ENCODE measurements around the gene WDR86.

Gene WDR86

DNA sequence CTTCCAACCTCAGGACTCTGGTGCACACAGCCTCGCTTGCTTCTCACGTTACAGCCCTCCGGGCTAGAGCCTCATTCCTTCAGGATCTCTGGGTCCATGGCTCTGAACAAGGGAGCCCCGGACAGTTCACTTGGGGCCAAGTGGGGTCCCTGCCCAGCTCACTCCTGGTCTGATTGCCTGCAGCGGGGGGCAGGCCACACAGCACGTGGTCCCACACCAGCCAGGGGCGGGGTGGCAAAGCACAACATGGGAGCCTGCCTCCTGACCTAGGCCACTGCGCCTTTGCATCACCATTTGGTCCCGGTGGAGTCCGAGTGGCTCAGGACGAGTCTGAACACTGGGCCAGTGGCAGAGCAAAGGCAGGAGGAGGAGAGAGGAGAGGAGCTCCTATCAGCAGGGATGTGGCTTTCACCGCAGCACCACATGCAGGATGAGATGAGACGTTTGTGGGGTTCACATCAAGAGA lies 43.5 kb upstream of the WDR86 start:
- no peak overlapping the region for H3K27ac ChIP-seq
- no peak for TF ChIP-seq ZFX (IDR thresholded peaks at IDR 0.05)
- TF ChIP-seq, protein P1, sequence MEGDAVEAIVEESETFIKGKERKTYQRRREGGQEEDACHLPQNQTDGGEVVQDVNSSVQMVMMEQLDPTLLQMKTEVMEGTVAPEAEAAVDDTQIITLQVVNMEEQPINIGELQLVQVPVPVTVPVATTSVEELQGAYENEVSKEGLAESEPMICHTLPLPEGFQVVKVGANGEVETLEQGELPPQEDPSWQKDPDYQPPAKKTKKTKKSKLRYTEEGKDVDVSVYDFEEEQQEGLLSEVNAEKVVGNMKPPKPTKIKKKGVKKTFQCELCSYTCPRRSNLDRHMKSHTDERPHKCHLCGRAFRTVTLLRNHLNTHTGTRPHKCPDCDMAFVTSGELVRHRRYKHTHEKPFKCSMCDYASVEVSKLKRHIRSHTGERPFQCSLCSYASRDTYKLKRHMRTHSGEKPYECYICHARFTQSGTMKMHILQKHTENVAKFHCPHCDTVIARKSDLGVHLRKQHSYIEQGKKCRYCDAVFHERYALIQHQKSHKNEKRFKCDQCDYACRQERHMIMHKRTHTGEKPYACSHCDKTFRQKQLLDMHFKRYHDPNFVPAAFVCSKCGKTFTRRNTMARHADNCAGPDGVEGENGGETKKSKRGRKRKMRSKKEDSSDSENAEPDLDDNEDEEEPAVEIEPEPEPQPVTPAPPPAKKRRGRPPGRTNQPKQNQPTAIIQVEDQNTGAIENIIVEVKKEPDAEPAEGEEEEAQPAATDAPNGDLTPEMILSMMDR (conservative IDR thresholded peaks at IDR 0.05) = no peak

DNA sequence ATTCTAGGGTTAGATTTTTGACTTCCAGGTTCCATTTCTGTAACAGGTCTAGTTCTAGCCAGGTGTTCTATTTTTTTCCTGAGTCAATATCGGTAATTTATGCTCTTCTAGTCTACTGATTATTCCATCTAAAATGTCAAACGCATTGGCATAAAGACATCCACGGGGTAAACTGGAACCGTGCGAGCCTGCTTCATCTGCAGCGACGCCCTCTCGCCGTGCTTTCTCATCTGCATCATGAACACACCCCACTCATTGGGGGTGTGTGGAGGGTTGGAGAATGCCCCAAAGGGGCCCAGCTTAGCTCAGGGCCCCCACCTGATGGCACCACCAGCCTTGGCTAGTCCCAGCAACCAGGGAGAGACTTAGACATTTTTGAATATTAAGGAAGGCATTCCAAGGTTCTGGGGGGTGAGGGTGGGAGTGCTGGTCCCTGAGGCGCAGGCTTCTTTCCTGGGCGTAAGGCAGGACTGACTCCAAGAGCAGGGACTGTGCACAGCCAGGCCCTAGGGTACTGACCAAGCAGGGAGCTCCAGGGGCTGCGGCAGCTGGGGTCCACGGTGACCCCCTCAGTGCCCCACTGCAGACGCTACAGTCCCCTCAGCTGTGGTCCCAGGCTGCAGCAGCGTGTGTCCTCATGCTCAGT lies 43.0 kb upstream of the WDR86 start:
- TF ChIP-seq ZFX (IDR thresholded peaks at IDR 0.05) = no peak
- TF ChIP-seq, protein P1 (conservative IDR thresholded peaks at IDR 0.05) = no peak
- H3K27ac ChIP-seq = no peak overlapping the region

DNA sequence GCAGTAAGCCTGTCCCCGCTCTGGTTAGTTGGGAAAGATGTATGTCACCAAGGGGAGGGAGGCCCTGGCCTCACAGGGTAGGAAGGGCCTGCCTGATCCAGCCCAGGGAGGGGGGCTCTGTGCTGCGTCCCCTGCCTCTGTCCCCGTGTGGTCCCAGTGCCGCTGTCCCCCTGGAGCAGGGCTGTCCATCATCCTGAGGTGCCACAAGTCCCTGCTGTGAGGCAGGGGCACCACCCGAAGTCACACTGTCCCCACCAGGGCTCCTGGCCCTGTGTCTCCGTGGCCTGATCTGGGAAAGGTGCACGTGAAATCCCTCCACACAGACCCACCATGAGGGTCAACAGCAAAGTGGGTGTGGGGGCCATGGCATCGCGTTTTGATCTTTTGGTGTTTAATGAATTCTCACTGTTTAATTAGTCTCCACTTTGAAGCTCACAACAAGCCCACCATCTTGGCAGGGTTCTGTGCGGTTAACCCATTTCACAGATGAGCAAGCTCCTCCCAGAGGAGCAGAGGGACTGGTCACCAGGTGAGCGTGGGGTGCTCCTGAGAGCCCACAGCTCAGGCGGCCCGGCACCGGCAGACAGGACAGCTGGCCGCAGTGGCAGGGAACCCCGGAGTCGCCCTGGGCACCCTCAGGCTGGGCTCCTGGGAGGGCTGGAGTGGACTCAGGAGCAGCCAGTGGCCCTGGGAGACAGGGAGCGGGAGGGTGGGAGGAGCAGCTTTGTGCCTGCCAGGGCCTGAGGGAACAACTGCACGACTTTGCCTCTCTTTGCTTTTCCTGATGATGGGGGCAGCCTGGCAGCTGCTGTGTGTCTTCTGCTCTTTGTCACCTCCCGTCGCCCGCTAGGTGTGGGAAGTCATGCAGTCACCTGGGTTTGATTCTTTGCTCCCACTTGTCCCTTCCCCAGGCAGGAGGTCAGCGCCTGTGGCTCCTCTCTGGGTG lies 42.1 kb upstream of the WDR86 start:
- H3K27ac ChIP-seq = no peak overlapping the region
- TF ChIP-seq ZFX (IDR thresholded peaks at IDR 0.05) = no peak
- TF ChIP-seq, protein P1 (conservative IDR thresholded peaks at IDR 0.05) = no peak

DNA sequence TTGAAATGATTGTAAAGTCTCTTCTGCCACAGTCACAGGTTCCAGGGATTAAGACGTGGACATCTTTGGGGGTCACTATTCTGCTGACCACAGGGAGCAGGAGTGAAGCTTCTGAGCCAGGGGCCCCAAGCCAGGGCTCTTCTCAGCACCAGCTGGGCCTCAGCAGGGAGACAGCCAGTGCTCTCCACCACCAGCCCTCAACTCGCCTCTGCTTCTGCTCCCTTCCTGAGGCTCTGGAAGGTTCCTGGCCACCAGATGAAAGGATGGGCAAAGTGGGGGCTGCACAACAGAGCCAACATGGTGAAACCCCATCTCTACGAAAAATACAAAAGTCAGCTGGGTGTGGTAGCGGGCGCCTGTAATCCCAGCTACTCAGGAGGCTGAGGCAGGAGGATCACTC lies 41.3 kb upstream of the WDR86 start:
- TF ChIP-seq ZFX (IDR thresholded peaks at IDR 0.05) = no peak
- TF ChIP-seq, protein P1 (conservative IDR thresholded peaks at IDR 0.05) = no peak
- no peak overlapping the region for H3K27ac ChIP-seq

DNA sequence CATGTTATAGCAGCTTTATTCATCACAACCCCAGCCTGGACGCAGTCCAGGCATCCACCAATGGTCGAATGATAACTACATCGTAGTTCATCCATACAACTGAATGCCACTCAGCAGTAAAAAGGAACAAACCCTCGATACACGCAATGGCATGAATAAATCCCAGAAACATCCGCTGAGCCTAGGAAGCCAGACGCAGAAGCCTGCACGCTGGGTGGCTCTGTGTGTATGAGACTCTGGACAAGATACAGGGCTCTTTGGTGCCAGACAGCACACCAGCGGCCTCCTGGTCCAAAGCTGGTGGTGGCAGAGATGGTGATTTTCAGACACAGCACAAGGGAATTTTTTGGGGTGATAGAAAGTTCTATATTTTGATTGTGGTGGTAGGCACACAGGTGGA lies 40.2 kb upstream of the WDR86 start:
- H3K27ac ChIP-seq = no peak overlapping the region
- TF ChIP-seq ZFX (IDR thresholded peaks at IDR 0.05) = no peak
- TF ChIP-seq, protein P1 (conservative IDR thresholded peaks at IDR 0.05) = no peak

DNA sequence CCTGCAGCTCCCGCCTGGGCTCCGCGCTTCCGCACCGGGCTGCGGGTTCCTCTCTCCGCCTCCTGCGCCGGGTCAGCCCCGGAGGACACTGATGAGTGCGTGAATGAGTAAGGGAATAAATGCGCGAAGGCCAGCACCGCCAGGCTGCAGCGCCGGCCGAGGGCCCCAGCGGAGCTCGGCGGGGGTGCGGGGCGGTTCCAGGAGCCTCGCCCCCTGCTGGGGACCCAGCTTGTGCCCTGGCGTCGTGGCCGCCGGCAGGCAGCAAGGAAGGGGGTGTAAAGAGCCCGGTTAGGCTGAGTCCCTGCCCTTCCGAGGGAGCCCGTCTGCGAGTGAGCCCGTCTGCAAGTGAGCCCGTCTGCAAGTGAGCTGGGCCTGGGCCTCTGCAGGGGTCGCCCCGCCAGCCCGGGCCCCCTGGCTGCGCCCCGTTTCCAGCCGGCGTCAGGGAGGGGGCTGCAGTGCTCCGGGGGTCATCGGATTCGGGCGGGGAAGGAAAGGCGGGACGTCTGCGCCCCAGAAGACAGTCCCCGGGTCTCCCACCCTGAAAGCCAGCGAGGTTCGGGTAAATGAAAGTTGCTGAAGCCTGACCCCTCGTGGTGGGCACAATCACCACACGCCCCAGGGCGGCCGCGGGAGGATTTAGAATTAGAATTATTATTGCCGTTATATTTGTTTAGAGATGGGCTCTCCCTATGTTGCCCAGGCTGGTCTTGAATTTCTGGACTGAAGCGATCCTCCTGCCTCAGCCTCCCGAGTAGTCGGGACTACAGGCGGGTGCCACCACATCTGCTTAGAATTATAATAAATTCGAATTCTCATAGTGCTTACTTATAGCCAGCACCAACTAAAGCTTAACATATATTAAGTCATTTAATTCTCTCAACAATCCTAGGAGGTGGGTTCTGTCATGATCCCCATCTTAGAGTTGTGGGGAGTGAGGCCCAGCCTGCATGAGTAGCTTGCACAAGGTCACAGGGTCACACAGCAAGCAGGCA lies 38.7 kb upstream of the WDR86 start:
- no peak overlapping the region; the same call in 1 of the 2 replicates for H3K27ac ChIP-seq
- no peak for TF ChIP-seq ZFX (IDR thresholded peaks at IDR 0.05)
- TF ChIP-seq, protein P1 (conservative IDR thresholded peaks at IDR 0.05) = peak; percentile 95
